OCI-LY3 (cell line): ENCODE measurements around the gene RIN3.

Experiments
- H2AFZ ChIP-seq: fragments of 200-600, 300-600 bp; shearing (Covaris generic); 2 replicates; pipeline ENCODE4 v1.6.0; 2014; ENCODE audit warnings: antibody characterized with exemption, low read depth, low read length
- H3K27ac ChIP-seq: fragments of 200-600, 300-600 bp; sonication (generic); 2 replicates; pipeline ENCODE4 v1.5.1; 2014; ENCODE audit warnings: mild to moderate bottlenecking, low read length, moderate library complexity, mixed read lengths
- H3K27me3 ChIP-seq: fragments of 200-600, 300-600 bp; sonication (generic); 2 replicates; pipeline ENCODE4 v1.6.1; 2014; ENCODE audit warnings: low read depth, low read length, mixed read lengths
- H3K36me3 ChIP-seq: fragments of 200-600, 300-600 bp; sonication (generic); replicated peaks from 2 replicates; pipeline ENCODE3; 2014; ENCODE audit warnings: low read depth, low read length, mixed read lengths
- H3K4me1 ChIP-seq: fragments of 300-600, 200-600 bp; sonication (generic); 2 replicates; pipeline ENCODE4 v1.6.1; 2014; ENCODE audit warnings: low read length, mixed read lengths
- H3K4me2 ChIP-seq: fragments of 200-600, 300-600 bp; sonication (generic); 2 replicates; pipeline ENCODE4 v1.6.1; 2014; ENCODE audit warnings: low read length, mixed read lengths
- H3K4me3 ChIP-seq: fragments of 300-600, 200-600 bp; sonication (generic); 2 replicates; pipeline ENCODE4 v1.5.1; 2014; ENCODE audit warnings: antibody characterized with exemption, mild to moderate bottlenecking, low read length, moderate library complexity
- H3K79me2 ChIP-seq: fragments of 300-600, 200-600 bp; shearing (Covaris generic); 2 replicates; pipeline ENCODE4 v1.6.1; 2014; ENCODE audit warnings: mild to moderate bottlenecking, low read length, mixed read lengths
- H3K9ac ChIP-seq: fragments of 300-600, 200-600 bp; shearing (Covaris generic); 2 replicates; pipeline ENCODE4 v1.6.0; 2014; ENCODE audit warnings: mild to moderate bottlenecking, low read length, moderate library complexity
- H3K9me3 ChIP-seq: fragments of 200-600, 300-600 bp; shearing (Covaris generic); 2 replicates; pipeline ENCODE4 v1.6.1; 2014; ENCODE audit warnings: low read length, mixed read lengths; ENCODE audit not compliant: insufficient read depth
- H4K20me1 ChIP-seq: fragments of 200-600, 300-600 bp; sonication (generic); 2 replicates; pipeline ENCODE4 v1.6.1; 2016; ENCODE audit warnings: low read length, mixed read lengths; ENCODE audit not compliant: insufficient read depth
- CTCF ChIP-seq: fragments of 200-600, 300-600 bp; sonication (generic); IDR thresholded peaks from 2 replicates; pipeline ENCODE4 v1.5.1; 2014; ENCODE audit warnings: antibody characterized with exemption, low read length, low read depth
- EZH2phosphoT487 ChIP-seq: fragments of 200-600 bp; shearing (Covaris generic); IDR thresholded peaks from 2 replicates; pipeline ENCODE4 v1.6.1; 2018; ENCODE audit warnings: antibody characterized with exemption, mixed run types, low read depth

The RIN3 gene

GRCh38 chr14:92706386-92706785, 192.8 kb downstream of the RIN3 start:
- H3K79me2 ChIP-seq = no peaks in the 10 kb centered on the region
- no peak overlapping the region for H3K27ac ChIP-seq
- peaks cover 43% of the 10 kb centered on the region for H3K4me1 ChIP-seq
- no peak overlapping the region for H2AFZ ChIP-seq
- no peak overlapping the region for H3K4me3 ChIP-seq
- H3K36me3 ChIP-seq = peaks cover 8% of the 10 kb centered on the region
- TF ChIP-seq EZH2phosphoT487 = no peak
- no peak for TF ChIP-seq CTCF
- peaks cover 24% of the 10 kb centered on the region; the same call in 1 of the 2 replicates for H3K27me3 ChIP-seq
- H3K9ac ChIP-seq = no peak overlapping the region
- H3K4me2 ChIP-seq = no peak overlapping the region
- H3K9me3 ChIP-seq = no peaks in the 10 kb centered on the region
- peaks cover 2% of the 10 kb centered on the region; the same call in 1 of the 2 replicates for H4K20me1 ChIP-seq

- no peak overlapping the region for H3K27ac ChIP-seq
- no peak overlapping the region for H3K4me3 ChIP-seq
- H3K4me1 ChIP-seq = peaks cover 19% of the 10 kb centered on the region
- H3K79me2 ChIP-seq = no peaks in the 10 kb centered on the region
- no peaks in the 10 kb centered on the region for H3K9me3 ChIP-seq
- peaks cover 9% of the 10 kb centered on the region for H3K36me3 ChIP-seq
- no peak for TF ChIP-seq CTCF
- TF ChIP-seq EZH2phosphoT487 = no peak
- H3K27me3 ChIP-seq = peaks cover 18% of the 10 kb centered on the region; the same call in 1 of the 2 replicates
- peaks cover 2% of the 10 kb centered on the region; the same call in 1 of the 2 replicates for H4K20me1 ChIP-seq
- H3K9ac ChIP-seq = no peak overlapping the region
- no peak overlapping the region for H2AFZ ChIP-seq
- no peak overlapping the region for H3K4me2 ChIP-seq
Measured at GRCh38 chr14:92709340-92710000, 195.9 kb downstream of the RIN3 start.

- Histone ChIP-seq H3K36me3 (peaks cover 9% of the 10 kb centered on the region), H3K27ac (no peak overlapping the region), H3K4me1 (peaks cover 14% of the 10 kb centered on the region), H3K27me3 (peaks cover 16% of the 10 kb centered on the region; the same call in 1 of the 2 replicates), H2AFZ (no peak overlapping the region), H3K4me2 (no peak overlapping the region), H3K4me3 (no peak overlapping the region), H3K9me3 (no peaks in the 10 kb centered on the region), H3K9ac (no peak overlapping the region), H3K79me2 (no peaks in the 10 kb centered on the region), H4K20me1 (peaks cover 2% of the 10 kb centered on the region; the same call in 1 of the 2 replicates)
- no peak for TF ChIP-seq CTCF
- TF ChIP-seq EZH2phosphoT487 = no peak
Measured at GRCh38 chr14:92710001-92710341, 196.4 kb downstream of the RIN3 start.

- no peak overlapping the region for H3K4me3 ChIP-seq
- H3K27me3 ChIP-seq = 0 out of 2 replicates have a peak, but pooled peaks cover 3% of the 10 kb centered on the region
- H3K4me2 ChIP-seq = no peak overlapping the region
- H4K20me1 ChIP-seq = peaks cover 2% of the 10 kb centered on the region; the same call in 1 of the 2 replicates
- no peak overlapping the region for H3K27ac ChIP-seq
- no peaks in the 10 kb centered on the region for H3K79me2 ChIP-seq
- peaks cover 9% of the 10 kb centered on the region for H3K36me3 ChIP-seq
- no peak overlapping the region for H2AFZ ChIP-seq
- TF ChIP-seq EZH2phosphoT487 (no peak), CTCF (no peak)
- H3K9me3 ChIP-seq = no peaks in the 10 kb centered on the region
- no peaks in the 10 kb centered on the region for H3K4me1 ChIP-seq
- no peak overlapping the region for H3K9ac ChIP-seq
Measured at GRCh38 chr14:92711976-92712653, 198.5 kb downstream of the RIN3 start.
